Activated T-cell treated with anti-CD3 and anti-CD28 coated beads, Interleukin-2, amount 50 U/mL, for 4 hours (primary cell): ENCODE measurements around the gene GASK1A. TPM values are rescaled to one million over a fixed set of nuclear protein-coding genes. Genes with fewer than 3 reads are reported as not detected.
"Not testable (repeated sequence)": the region's sequence is repeated elsewhere in the genome, so short reads cannot be mapped to it uniquely, and the experiment has no call there.

ENCODE experiments used
- ATAC-seq, 2 donors: fragments of 200-7000 bp; cut with Tn5 transposase; one replicate each; pipeline ENCODE4 v1.10.0; 2021
- DNase-seq: peaks from one replicate; pipeline ENCODE4 v3.0.0-alpha.2; 2020
- H3K27me3 Mint-ChIP-seq: one replicate; pipeline ENCODE4 v1.8.0; 2021; ENCODE audit warnings: low read depth, mixed read lengths
- H3K36me3 Mint-ChIP-seq: one replicate; pipeline ENCODE4 v1.8.0; 2022; ENCODE audit warnings: mixed read lengths; ENCODE audit not compliant: insufficient read depth
- H3K4me1 Mint-ChIP-seq: one replicate; pipeline ENCODE4 v1.8.0; 2021; ENCODE audit warnings: low read depth, mixed read lengths
- H3K4me3 Mint-ChIP-seq: one replicate; pipeline ENCODE4 v1.8.0; 2021; ENCODE audit warnings: mild to moderate bottlenecking, moderate library complexity, mixed read lengths
- H3K9me3 Mint-ChIP-seq: one replicate; pipeline ENCODE4 v1.8.0; 2021; ENCODE audit warnings: mixed read lengths
- total RNA-seq, 3 donors: library from RNA; stranded (reverse); gene quantifications; one replicate each; pipeline ENCODE4 v1.2.1, GENCODE V29; 2021

Gene GASK1A
- total RNA-seq, 3 donors from 2014 or later: not detected

DNA sequence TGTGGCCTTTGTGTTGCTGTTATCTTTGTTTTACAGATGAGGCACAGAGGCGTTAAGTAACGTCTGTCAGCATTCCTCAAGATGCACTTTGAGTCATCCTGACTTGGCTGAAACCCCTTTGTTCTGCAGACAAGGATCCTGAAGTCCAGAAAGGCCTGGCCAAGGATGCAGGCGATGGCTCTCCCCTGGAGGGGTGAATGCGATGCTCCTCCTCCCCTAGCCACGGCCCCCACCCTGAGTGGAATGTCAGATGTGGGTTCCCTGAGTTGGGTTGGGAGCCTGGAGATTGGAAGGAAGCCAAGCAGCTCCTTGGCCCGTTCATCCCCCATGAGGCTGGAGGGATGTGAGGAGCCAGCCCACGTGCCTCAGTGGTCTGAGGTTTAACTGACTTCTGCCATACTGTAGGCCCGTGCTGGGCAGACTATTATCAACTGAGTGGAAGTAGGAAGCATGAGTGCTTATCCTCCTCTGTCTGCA lies 83.5 kb downstream of the GASK1A start:
- Mint-ChIP-seq H3K4me1 (peaks cover 14% of the 10 kb centered on the region), H3K27me3 (no peaks in the 10 kb centered on the region), H3K36me3 (no peaks in the 10 kb centered on the region), H3K4me3 (no peak overlapping the region), H3K9me3 (no peaks in the 10 kb centered on the region)
- ATAC-seq (no peak), DNase-seq (no peak)

DNA sequence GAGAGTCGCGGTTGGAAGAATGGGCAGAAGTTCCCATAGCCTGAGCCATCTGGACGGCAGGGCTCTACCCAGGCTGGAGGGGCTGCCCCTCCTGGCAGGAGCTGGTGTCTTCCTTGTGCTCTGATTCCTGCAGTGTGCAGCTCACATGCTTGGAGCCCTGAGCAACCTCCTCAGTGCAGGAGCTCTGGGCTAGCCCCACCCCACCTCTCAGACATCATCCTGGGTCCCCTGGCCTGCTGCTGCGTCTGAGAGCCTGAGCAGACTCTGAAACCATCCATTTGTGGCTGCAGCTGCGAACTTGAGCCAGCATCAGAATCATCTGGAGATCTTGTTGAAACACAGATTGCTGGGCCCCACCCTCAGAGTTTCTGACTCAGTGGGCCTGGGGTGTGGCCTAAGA lies 84.0 kb downstream of the GASK1A start:
- no peaks in the 10 kb centered on the region for H3K9me3 Mint-ChIP-seq
- no peak overlapping the region for H3K4me3 Mint-ChIP-seq
- no peak for DNase-seq
- ATAC-seq: no peak
- no peaks in the 10 kb centered on the region for H3K36me3 Mint-ChIP-seq
- peaks cover 14% of the 10 kb centered on the region for H3K4me1 Mint-ChIP-seq
- no peaks in the 10 kb centered on the region for H3K27me3 Mint-ChIP-seq

DNA sequence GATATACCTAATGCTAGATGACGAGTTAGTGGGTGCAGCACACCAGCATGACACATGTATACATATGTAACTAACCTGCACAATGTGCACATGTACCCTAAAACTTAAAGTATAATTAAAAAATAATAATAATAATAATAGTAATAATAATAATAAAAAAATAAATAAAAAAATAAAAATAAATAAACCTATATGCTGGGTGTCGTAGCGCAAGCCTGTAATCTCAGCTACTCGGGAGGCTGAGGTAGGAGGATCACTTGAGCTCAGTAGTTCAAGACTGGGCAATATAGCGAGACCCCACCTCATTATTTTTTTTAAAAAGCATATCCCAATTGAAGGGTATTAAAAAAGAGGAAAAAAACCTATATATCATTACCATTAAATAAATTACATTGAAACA lies 91.6 kb downstream of the GASK1A start:
- not testable (repeated sequence) for H3K27me3 Mint-ChIP-seq, DNase-seq, H3K4me1 Mint-ChIP-seq, H3K4me3 Mint-ChIP-seq, ATAC-seq, H3K36me3 Mint-ChIP-seq, H3K9me3 Mint-ChIP-seq

DNA sequence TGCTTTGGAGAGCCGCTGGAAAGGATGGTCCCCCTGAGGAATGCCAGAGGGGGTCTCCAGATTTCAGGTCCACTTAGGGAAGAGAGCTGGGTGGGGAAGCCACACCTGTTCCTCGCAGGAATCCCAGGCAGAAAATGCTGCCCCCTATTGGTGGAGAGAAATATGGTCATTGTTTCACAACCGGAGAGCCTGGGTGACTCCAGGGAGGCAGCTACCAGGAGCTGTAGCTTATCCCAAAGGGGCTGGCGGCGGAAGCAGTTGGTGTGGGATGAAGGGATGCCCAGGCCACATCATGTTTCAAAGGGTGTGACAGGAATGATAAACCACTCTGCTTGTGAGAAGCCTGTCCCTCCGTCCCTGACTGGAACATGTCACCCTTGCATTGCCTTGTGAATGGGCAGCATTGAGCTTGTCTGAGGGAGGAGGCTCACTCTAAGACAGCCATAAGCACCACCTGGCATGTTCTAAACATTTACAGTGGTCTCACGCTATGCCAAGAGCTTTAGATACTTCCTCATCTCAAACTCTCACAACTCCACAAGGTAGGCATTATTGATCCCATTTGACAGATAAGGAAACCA lies 92.3 kb downstream of the GASK1A start:
- Mint-ChIP-seq H3K4me1 (no peaks in the 10 kb centered on the region), H3K4me3 (no peak overlapping the region), H3K9me3 (no peaks in the 10 kb centered on the region), H3K27me3 (no peaks in the 10 kb centered on the region), H3K36me3 (no peaks in the 10 kb centered on the region)
- ATAC-seq (no peak), DNase-seq (no peak)

DNA sequence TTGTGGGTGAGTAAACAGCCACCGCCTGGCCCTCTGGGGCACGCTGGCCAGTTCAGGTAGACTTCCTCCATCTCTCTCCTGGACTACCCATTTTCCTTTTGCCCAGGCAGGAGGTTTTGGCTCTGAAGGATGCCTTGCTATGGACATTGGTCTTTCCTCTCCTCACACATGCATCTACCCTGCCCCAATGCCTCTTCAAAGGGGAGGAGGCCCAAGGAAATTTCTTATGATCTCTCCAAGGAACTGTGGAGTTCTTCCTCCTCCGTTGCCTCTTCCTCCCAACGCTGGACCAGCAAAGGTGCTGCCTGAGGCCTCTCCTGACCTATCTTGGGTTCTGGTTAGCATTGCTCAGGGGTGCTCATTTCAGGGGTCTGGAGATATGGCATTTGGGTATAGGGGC lies 93.2 kb downstream of the GASK1A start:
- no peak for DNase-seq

DNA sequence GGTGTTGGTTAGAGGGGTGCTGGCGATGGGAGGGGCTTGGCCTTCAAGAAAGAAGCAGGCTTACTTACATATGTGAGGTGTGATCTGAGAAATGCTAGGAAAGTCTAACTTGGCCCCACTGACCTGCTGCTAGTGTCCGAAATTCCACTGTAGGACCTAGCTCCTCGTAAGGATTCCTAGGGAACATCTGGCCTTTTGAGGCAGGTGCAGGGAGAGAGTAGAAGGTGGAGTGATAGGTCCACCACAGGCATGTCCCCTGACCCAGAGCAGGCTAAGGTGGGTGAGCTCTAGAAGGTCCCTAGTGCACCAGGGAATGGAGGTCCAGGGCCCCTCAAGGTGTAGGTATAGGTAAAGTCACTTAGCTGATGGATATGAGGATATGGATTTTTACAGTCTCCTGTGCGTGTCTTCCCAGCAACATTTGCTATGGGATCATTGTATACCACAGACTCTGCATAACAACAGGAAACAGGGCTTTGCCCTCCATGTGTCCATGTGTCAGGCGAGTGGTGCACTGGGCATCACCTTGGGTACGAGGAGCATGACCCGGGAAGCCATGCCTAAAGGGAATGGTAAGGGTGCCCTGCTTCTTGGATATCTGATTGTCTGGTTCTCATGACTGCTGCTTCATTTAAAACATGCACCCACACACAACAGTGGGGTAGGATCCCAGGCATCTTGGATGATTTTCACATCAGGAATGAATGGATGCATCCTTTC lies 94.2 kb downstream of the GASK1A start:
- no peak overlapping the region for H3K4me3 Mint-ChIP-seq
- H3K27me3 Mint-ChIP-seq: no peaks in the 10 kb centered on the region
- no peak for DNase-seq
- no peak for ATAC-seq
- H3K9me3 Mint-ChIP-seq: no peaks in the 10 kb centered on the region
- H3K36me3 Mint-ChIP-seq: peaks cover 5% of the 10 kb centered on the region
- no peaks in the 10 kb centered on the region for H3K4me1 Mint-ChIP-seq

More for the DNA sequence above, 93.2 kb downstream of the GASK1A start:
- peaks cover 5% of the 10 kb centered on the region for H3K36me3 Mint-ChIP-seq
- ATAC-seq: no peak
- H3K4me3 Mint-ChIP-seq: no peak overlapping the region
- no peaks in the 10 kb centered on the region for H3K4me1 Mint-ChIP-seq
- H3K9me3 Mint-ChIP-seq: no peaks in the 10 kb centered on the region
- H3K27me3 Mint-ChIP-seq: no peaks in the 10 kb centered on the region

DNA sequence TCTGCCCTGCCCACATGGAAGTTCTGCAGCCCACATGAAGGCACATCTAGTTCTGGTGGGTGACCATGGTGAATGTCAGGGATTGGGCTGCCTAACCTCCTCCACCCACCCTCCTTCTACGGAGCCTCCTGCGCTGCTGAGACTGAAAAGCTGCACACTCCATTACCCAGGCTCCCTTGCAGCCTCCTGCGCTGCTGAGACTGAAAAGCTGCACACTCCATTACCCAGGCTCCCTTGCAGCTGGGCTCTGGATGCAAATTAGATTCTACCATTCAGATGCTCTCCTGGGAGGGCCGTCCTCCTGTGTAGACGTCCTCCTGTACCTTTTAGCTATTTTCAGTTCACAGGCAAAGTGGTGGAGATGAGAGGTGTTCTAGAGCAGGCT lies 94.7 kb downstream of the GASK1A start:
- DNase-seq (no peak), ATAC-seq (no peak)
- H3K4me1 Mint-ChIP-seq: no peaks in the 10 kb centered on the region
- no peaks in the 10 kb centered on the region for H3K27me3 Mint-ChIP-seq
- H3K36me3 Mint-ChIP-seq: peaks cover 5% of the 10 kb centered on the region
- H3K9me3 Mint-ChIP-seq: no peaks in the 10 kb centered on the region
- H3K4me3 Mint-ChIP-seq: no peak overlapping the region

DNA sequence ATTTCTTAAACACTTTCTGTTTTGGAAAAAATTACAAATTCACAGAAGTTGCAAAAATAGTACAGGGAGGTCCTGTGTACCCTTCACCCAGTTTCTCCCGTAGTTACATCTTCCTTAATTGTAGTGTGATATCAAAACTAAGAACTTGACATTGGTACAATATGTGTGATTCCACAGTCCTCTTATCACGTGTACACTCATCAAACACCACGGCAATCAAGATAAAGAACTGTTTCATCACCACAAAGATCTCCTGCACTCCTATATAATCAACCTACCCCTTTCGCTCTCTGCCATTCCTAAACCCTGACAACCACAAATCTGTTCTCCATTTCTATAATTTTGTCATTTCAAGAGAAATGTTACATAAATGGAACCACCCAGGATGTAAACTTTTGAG lies 95.4 kb downstream of the GASK1A start:
- Mint-ChIP-seq H3K4me1 (no peaks in the 10 kb centered on the region), H3K36me3 (peaks cover 11% of the 10 kb centered on the region), H3K9me3 (no peaks in the 10 kb centered on the region), H3K27me3 (no peaks in the 10 kb centered on the region), H3K4me3 (no peak overlapping the region)
- no peak for DNase-seq
- ATAC-seq: peak in 1 of 2 donors; percentile 46

DNA sequence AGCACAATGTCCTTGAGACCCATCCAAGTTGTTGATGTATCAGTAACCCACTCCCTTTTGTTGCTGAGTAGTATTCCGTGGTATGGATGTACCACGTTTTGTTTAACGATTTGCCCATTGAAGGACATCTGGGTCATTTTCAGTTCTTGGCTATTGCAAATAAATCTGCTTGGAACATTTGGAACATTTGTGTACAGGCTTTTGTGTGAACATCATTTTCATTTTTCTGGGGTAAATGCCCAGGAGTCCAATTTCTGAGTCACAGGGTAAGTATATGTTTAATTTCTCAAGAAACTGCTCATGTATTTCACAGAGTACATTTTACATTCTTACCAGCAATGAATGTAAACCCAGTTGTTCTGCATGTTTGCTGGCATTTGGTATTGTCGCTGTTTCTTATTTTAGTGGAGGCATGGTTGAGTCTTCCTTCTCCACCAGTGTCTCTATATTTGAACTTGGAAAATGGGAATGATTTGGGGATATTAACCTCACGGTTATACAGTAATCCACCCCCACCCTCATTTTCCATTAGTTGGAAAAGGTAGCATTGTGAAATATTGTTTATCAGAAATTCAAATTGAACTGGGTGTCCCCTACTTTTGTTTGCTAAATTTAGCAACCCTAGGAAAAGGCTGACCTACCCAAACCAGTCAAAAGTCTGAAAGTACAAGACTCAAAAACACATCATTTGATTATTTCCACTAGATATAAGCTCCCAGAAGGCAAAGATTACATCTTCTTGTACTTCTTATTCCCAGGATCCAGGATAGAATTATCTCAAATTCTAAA lies 96.0 kb downstream of the GASK1A start:
- ATAC-seq: no peak
- no peak for DNase-seq

DNA sequence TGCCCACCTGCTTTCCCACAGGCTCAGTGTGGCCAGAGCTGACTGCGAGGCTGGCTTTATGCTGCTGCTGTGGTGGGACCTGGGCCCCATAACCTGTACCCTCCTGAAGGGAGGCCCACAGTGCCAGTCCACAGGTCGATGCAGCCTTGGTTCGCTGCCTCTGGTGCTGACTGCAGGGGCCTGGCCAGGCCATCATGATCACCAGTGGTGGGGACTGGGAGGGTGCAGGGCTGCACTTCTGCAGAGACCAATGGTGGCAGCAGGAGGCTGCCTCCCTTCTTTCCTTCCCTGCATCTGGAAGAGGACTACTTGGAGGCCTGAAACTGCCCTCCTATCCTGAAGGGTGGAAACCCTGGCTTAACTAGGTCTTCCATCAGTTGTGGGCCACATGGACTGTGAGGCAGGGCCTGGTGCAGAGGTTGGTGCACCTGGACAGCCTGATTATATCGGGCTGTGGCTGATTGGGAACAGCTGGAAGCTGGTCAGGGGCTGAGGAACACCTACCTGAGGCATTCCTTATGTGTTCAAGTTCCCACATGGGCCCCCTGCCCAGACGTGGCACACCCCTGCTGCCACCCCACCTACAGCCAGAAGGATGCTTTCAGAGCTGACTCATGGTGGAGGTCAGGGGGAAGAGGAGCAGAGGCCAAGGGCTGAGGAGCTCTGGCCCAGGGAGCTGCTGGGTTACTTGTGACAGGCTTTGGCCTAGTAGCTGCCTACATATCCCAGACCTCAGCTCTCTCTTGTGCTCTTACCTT lies 97.0 kb downstream of the GASK1A start:
- Mint-ChIP-seq H3K9me3 (no peaks in the 10 kb centered on the region), H3K27me3 (no peaks in the 10 kb centered on the region), H3K4me1 (no peaks in the 10 kb centered on the region), H3K36me3 (peaks cover 25% of the 10 kb centered on the region), H3K4me3 (no peak overlapping the region)
- ATAC-seq: no peak
- no peak for DNase-seq

More for the DNA sequence above, 96.0 kb downstream of the GASK1A start:
- no peak overlapping the region for H3K4me3 Mint-ChIP-seq
- no peaks in the 10 kb centered on the region for H3K4me1 Mint-ChIP-seq
- peaks cover 16% of the 10 kb centered on the region for H3K36me3 Mint-ChIP-seq
- H3K9me3 Mint-ChIP-seq: no peaks in the 10 kb centered on the region
- H3K27me3 Mint-ChIP-seq: no peaks in the 10 kb centered on the region

DNA sequence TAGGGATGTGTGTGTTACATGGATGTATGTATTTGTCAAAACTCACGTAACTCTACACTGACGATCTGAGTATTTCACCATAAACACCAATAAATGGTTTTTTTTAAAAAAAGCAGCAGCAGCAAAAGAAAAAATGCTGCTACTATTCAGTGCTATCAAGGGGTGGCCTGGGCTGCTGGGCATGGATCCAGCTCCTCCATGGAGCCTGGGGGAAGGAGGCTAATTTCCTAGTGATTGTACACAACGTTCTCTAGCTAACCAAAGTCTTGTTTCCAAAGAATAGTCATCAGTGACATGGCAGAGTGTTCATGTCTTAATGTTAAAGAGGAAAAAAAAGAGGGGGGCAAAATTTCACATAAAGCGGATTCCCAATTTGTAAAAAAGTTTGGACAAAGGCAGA lies 97.7 kb downstream of the GASK1A start:
- DNase-seq (no peak), ATAC-seq (no peak)
- no peak overlapping the region for H3K4me3 Mint-ChIP-seq
- peaks cover 28% of the 10 kb centered on the region for H3K36me3 Mint-ChIP-seq
- H3K4me1 Mint-ChIP-seq: no peaks in the 10 kb centered on the region
- no peaks in the 10 kb centered on the region for H3K27me3 Mint-ChIP-seq
- no peaks in the 10 kb centered on the region for H3K9me3 Mint-ChIP-seq

DNA sequence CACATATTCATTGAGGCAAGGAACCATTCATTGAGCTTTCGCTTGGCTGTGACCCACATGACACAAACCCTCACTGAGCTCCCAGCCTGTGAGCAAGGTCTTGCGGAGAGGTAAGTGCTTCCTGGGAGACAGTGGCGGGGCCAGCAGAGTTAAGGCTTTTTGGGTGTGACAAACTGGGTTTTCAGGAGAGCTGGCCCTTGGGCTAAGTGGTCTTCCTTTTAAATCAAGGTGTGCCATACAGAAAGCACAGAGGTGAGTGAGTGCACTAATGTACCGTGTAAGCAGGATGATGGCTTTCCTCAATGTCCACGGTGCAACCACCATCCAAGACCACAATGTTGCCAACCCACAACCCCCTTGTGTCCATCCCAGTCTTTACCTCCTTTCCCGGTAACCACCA lies 98.2 kb downstream of the GASK1A start:
- peaks cover 32% of the 10 kb centered on the region for H3K36me3 Mint-ChIP-seq
- no peak for DNase-seq
- ATAC-seq: no peak

DNA sequence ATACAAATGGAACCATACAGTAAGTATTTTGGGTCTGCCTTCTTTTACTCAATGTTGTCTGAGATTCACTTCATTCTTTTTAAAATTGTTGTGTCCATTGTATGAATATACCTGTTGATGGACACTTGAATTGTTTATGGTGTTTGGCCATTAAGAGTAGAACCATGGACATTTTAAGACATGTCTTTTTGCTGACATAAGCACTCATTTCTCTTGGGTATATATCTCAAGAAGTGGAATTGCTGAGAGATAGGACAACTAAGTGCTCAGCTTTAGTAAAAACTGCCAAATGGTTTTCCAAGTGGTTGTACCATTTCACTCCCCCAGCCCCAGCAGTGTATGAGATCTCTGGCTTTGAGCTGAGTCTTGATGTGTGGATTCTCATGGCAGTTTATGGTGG lies 98.6 kb downstream of the GASK1A start:
- Mint-ChIP-seq H3K36me3 (peaks cover 36% of the 10 kb centered on the region), H3K4me1 (no peaks in the 10 kb centered on the region), H3K4me3 (no peak overlapping the region), H3K27me3 (no peaks in the 10 kb centered on the region), H3K9me3 (no peaks in the 10 kb centered on the region)
- ATAC-seq: no peak
- no peak for DNase-seq

More for the DNA sequence above, 98.2 kb downstream of the GASK1A start:
- Mint-ChIP-seq H3K4me1 (no peaks in the 10 kb centered on the region), H3K27me3 (no peaks in the 10 kb centered on the region), H3K9me3 (no peaks in the 10 kb centered on the region), H3K4me3 (no peak overlapping the region)
